Testis (tissue), 3 donors: ENCODE results near the gene ZMAT1. TPM values are rescaled to one million over a fixed set of nuclear protein-coding genes. Genes with fewer than 3 reads are reported as not detected.

Experiments
- DNase-seq: peaks from one replicate; pipeline ENCODE4 v3.0.0-alpha.2; 2019
- H3K27ac ChIP-seq, 2 donors: fragments of 200-600 bp; sonication (generic); one replicate each; pipeline ENCODE4 v1.5.1; 2019
- H3K27me3 ChIP-seq: fragments of 200-600 bp; sonication (generic); one replicate; pipeline ENCODE4 v1.5.1; 2019
- H3K36me3 ChIP-seq: fragments of 200-600 bp; sonication (generic); one replicate; pipeline ENCODE4 v1.5.1; 2017; ENCODE audit warnings: low read depth; ENCODE audit errors: missing control alignments
- H3K4me1 ChIP-seq: fragments of 200-600 bp; sonication (generic); one replicate; pipeline ENCODE4 v1.5.1; 2019
- H3K4me3 ChIP-seq, 2 donors: fragments of 200-600 bp; sonication (generic); one replicate each; pipeline ENCODE4 v1.5.1; 2017 to 2019
- H3K9me3 ChIP-seq: fragments of 200-600 bp; sonication (generic); one replicate; pipeline ENCODE4 v1.5.1; 2017
- POLR2A ChIP-seq: fragments of 450-650 bp; IDR thresholded peaks from one replicate; pipeline ENCODE4 v1.6.1; 2017; ENCODE audit warnings: antibody characterized with exemption, mild to moderate bottlenecking, moderate library complexity
- WGBS, 2 donors: methylation state at CpG; one replicate each; pipeline ENCODE4 v1.1.5; 2018; 5-methylcytosine and 5-hydroxymethylcytosine counted together
- intact Hi-C: fragments of 100-400 bp; cut with DNase I; formaldehyde crosslinking; loops from one replicate; pipeline ENCODE4 v1.15.1; 2023; ENCODE audit warnings: low total_unique reads
- polyA plus RNA-seq: library from polyadenylated mRNA; stranded (reverse); fragments of 350-450 nt; fragmentation: Illumina TruSeq; extraction: RNeasy Lipid Tissue Mini Kit (QIAGEN cat#74804); gene quantifications from one replicate; pipeline ENCODE4 v1.2.3, GENCODE V29; 2014; ENCODE audit warnings: low read depth, low replicate concordance; ENCODE audit not compliant: insufficient read depth
- small RNA-seq, 2 donors: library from RNA; depleted of rRNA; stranded (forward); fragments of <200 nt; gene quantifications; one replicate each; pipeline ENCODE3, GENCODE V24; 2016
- total RNA-seq, 2 donors: library from RNA; depleted of rRNA; stranded (reverse); fragments of >200 nt; gene quantifications; one replicate each; pipeline ENCODE4 v1.2.3, GENCODE V29; 2016
- TF ChIP-seq, protein P1 (sequence below), 3 experiments: fragments of 450-650 bp in 2 of 3; fragments of 200-600 bp in 1 of 3; sonication (generic) in 1 of 3; IDR thresholded peaks; one replicate each; pipeline ENCODE4 v1.5.1; 2016 to 2019; ENCODE audit warnings: antibody characterized with exemption in 3 of 3, mild to moderate bottlenecking in 2 of 3, moderate library complexity in 1 of 3

The ZMAT1 gene
- total and polyA plus RNA-seq, 3 donors from 2014 or later, result 5.4 to 28.2 (median 17.7) TPM

DNA sequence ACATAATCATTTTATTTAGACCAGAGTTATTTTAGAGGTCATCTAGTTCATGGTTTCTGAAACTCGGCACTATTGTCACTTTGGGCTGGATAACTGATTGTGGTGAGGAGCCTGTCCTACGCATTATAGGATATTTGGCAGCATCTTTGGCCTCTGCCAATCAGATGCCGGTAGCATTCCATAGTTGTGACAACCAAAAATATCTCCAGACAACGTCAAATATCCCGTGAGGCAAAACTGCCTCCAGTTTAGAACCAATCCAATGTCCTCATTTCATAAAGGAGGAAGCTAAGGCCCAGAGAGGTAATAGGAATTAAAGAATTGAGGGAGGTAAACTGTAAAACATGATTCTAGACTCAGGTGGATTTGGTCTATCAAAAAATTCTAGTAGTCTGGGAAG is 6.1 kb downstream of the ZMAT1 start:
- Histone ChIP-seq H3K4me1 (no peaks in the 10 kb centered on the region), H3K27ac (no peak overlapping the region), H3K4me3 (no peak overlapping the region), H3K9me3 (no peaks in the 10 kb centered on the region), H3K36me3 (no peaks in the 10 kb centered on the region), H3K27me3 (no peaks in the 10 kb centered on the region)
- intact Hi-C loops, result no loop called here
- 66 to 85% methylated on average over 5 of the region's 5 CpGs for WGBS, 2 donors
- no peak for DNase-seq
- TF ChIP-seq, protein P1, sequence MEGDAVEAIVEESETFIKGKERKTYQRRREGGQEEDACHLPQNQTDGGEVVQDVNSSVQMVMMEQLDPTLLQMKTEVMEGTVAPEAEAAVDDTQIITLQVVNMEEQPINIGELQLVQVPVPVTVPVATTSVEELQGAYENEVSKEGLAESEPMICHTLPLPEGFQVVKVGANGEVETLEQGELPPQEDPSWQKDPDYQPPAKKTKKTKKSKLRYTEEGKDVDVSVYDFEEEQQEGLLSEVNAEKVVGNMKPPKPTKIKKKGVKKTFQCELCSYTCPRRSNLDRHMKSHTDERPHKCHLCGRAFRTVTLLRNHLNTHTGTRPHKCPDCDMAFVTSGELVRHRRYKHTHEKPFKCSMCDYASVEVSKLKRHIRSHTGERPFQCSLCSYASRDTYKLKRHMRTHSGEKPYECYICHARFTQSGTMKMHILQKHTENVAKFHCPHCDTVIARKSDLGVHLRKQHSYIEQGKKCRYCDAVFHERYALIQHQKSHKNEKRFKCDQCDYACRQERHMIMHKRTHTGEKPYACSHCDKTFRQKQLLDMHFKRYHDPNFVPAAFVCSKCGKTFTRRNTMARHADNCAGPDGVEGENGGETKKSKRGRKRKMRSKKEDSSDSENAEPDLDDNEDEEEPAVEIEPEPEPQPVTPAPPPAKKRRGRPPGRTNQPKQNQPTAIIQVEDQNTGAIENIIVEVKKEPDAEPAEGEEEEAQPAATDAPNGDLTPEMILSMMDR (IDR thresholded peaks at IDR 0.05), result no peak
- TF ChIP-seq POLR2A, result no peak

DNA sequence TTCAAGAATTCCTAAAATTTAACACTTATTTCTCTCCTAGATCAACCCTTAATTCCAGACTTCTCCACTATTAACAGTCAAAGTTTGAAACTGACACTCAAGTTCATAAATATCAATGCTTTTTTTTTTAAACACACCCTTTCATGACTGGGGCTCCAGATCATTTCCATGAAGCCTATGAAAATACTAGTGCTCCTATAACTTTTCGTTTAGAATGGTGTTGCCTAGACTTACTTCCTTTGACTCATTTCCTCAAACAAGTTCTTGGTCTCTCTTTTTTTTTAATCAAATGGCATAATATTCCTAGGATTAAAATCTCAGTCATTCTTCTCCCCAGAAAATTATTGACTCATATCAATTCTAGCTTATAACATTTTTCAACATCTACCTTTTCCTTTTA is 13.1 kb downstream of the ZMAT1 start:
- Histone ChIP-seq H3K9me3 (no peaks in the 10 kb centered on the region), H3K4me1 (no peaks in the 10 kb centered on the region), H3K36me3 (no peaks in the 10 kb centered on the region), H3K27me3 (no peaks in the 10 kb centered on the region), H3K4me3 (no peak overlapping the region), H3K27ac (no peak overlapping the region)
- DNase-seq, result no peak
- TF ChIP-seq, protein P1 (IDR thresholded peaks at IDR 0.05), result no peak
- no peak for TF ChIP-seq POLR2A
- WGBS, 2 donors, result 69 to 75% methylated on average over 1 of the region's 1 CpG
- intact Hi-C loops, result no loop called here

DNA sequence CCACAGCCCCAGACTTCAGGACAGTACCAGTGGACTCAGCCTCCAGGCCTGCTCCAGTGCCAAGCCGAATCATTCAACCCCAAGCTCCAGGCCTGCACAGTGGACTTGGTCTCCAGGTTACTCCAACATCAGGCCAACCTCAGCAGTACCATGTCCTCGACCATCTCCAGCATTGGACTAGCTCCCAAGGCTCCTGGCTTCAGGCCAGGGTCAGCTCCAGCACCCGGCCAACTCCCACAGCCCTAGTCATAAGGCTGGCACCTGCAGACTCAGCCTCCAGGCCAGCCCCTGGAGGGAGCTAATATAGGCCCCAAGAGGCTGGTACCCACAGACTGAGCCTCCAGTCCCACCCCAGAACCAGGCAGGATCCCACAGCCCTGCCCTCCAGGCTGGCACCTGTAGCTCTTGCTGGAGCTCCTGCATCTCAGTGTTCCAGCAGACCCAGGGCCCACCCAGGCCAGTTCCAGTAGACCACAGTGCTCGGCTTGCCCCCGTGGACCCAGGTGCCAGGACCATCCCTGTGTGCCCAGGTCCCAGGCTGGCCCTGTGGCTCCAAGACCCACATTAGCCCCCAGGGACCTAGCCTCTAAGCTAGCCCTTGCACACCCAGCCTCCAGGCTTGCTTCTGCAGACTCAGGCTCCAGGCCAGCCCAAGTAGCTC is 25.6 kb downstream of the ZMAT1 start:
- Histone ChIP-seq H3K9me3 (no peaks in the 10 kb centered on the region), H3K36me3 (no peaks in the 10 kb centered on the region), H3K27me3 (no peaks in the 10 kb centered on the region), H3K4me1 (no peaks in the 10 kb centered on the region), H3K4me3 (no peak overlapping the region), H3K27ac (no peak overlapping the region)
- TF ChIP-seq POLR2A, result no peak
- TF ChIP-seq, protein P1 (IDR thresholded peaks at IDR 0.05), result no peak
- WGBS, 2 donors, result 77% methylated on average over 4 of the region's 5 CpGs; no CpG with 5 or more reads in 1 of the 2 donors
- no peak for DNase-seq
- intact Hi-C loops, result no loop called here

DNA sequence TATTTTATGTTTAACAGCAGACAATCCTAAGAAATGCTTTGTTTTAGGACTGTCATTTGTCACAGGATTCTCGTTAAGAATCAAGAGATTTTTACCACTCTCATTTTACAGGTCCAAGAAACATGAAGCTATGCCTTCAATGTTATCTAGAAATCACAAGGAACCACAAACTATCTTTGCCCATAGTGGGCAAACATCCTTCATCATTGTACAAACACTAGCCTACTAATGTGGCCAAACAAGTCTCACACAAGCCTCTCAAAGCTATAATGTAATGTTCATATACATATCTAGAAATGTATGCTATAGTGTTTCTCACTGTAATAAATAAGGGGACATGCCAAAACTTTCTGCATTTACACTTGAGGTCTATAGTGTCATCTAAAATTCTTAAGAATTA is 26.8 kb downstream of the ZMAT1 start:
- TF ChIP-seq, protein P1 (IDR thresholded peaks at IDR 0.05), result no peak
- 90 to 100% methylated on average over 1 of the region's 1 CpG for WGBS, 2 donors
- H3K27ac ChIP-seq, result no peak overlapping the region
- no peaks in the 10 kb centered on the region for H3K36me3 ChIP-seq
- no peaks in the 10 kb centered on the region for H3K27me3 ChIP-seq
- H3K4me3 ChIP-seq, result no peak overlapping the region
- DNase-seq, result no peak
- intact Hi-C loops, result no loop called here
- H3K4me1 ChIP-seq, result no peaks in the 10 kb centered on the region
- H3K9me3 ChIP-seq, result no peaks in the 10 kb centered on the region

Small RNA genes within 50 kb of the gene (small RNA-seq; reads per million reads assigned to genes)
- gene RNU6-345P, result 0 reads per million in 2 donors

Other genes starting within 250 kb of the ZMAT1 start
- gene TCEAL2, start 193.7 kb upstream of the ZMAT1 start, total RNA-seq, result 10 to 100 TPM; 52.0 to 63.0 TPM
- gene TCEAL2, start 193.7 kb upstream of the ZMAT1 start, polyA plus RNA-seq, result 37.2 TPM
- gene TCEAL6, start 210.5 kb upstream of the ZMAT1 start, total RNA-seq, result 10 to 100 TPM; 51.9 to 54.4 TPM
- gene TCEAL6, start 210.5 kb upstream of the ZMAT1 start, polyA plus RNA-seq, result 40.3 TPM
- 10 to 100 TPM; 20.7 to 29.4 TPM for gene BEX5, start 223.9 kb upstream of the ZMAT1 start, total RNA-seq
- 18.6 TPM for gene BEX5, start 223.9 kb upstream of the ZMAT1 start, polyA plus RNA-seq